Liver (tissue), 9 donors: ENCODE results near the gene NEUROD1. TPM values are rescaled to one million over a fixed set of nuclear protein-coding genes. Genes with fewer than 3 reads are reported as not detected.

ENCODE experiments used
- DNase-seq: peaks from one replicate; pipeline ENCODE4 v3.0.0-alpha.2; 2017; ENCODE audit warnings: low spot score
- H3K27ac ChIP-seq, 2 donors: one replicate each; pipeline ENCODE4 v1.7.0; 2013; ENCODE audit warnings: inconsistent platforms in 2 of 2, low read length in 2 of 2, control low read depth in 1 of 2, low read depth in 1 of 2, mild to moderate bottlenecking in 1 of 2
- H3K27me3 ChIP-seq, 4 donors: one replicate each; pipeline versions ENCODE4 v1.6.1 to v1.7.0; 2013; ENCODE audit warnings: low read length in 3 of 4, inconsistent platforms in 1 of 4, mild to moderate bottlenecking in 1 of 4, moderate library complexity in 1 of 4; ENCODE audit not compliant: control insufficient read depth in 4 of 4, insufficient read depth in 4 of 4
- H3K36me3 ChIP-seq, 4 donors: one replicate each; pipeline versions ENCODE4 v1.6.1 to v1.7.0; 2013; ENCODE audit warnings: low read length in 3 of 4, mild to moderate bottlenecking in 3 of 4, low read depth in 1 of 4, moderate library complexity in 1 of 4; ENCODE audit not compliant: control insufficient read depth in 4 of 4, insufficient read depth in 3 of 4
- H3K4me1 ChIP-seq, 4 donors: one replicate each; pipeline versions ENCODE4 v1.6.1 to v1.7.0; 2013; ENCODE audit warnings: low read length in 3 of 4, mild to moderate bottlenecking in 3 of 4, moderate library complexity in 1 of 4; ENCODE audit not compliant: control insufficient read depth in 4 of 4, insufficient read depth in 4 of 4
- H3K4me3 ChIP-seq, 3 donors: one replicate each; pipeline versions ENCODE4 v1.6.1 to v1.7.0; 2013; ENCODE audit warnings: low read length in 3 of 3, control low read depth in 1 of 3, low read depth in 1 of 3, mild to moderate bottlenecking in 1 of 3
- H3K9ac ChIP-seq, 2 donors: one replicate each; pipeline ENCODE4 v1.7.0; 2013; ENCODE audit warnings: low read length in 2 of 2, mild to moderate bottlenecking in 2 of 2, moderate library complexity in 2 of 2, control low read depth in 1 of 2, low read depth in 1 of 2
- H3K9me3 ChIP-seq, 4 donors: one replicate each; pipeline versions ENCODE4 v1.6.1 to v1.7.0; 2013; ENCODE audit warnings: low read length in 3 of 4; ENCODE audit not compliant: control insufficient read depth in 4 of 4
- CTCF ChIP-seq: fragments of 150-350 bp; IDR thresholded peaks from 2 replicates; pipeline ENCODE4 v1.5.1; 2017; ENCODE audit warnings: improper control_type of control experiment, low read depth, low read length; ENCODE audit not compliant: missing input control
- EGR1 ChIP-seq, 2 donors: IDR thresholded peaks; 2 replicates each; pipeline ENCODE4 v1.6.1; 2016 to 2018; ENCODE audit warnings: antibody characterized with exemption in 2 of 2, low read depth in 2 of 2
- FOXA1 ChIP-seq: IDR thresholded peaks from 2 replicates; pipeline ENCODE4 v1.6.1; 2016; ENCODE audit warnings: antibody characterized with exemption
- FOXA2 ChIP-seq: IDR thresholded peaks from 2 replicates; pipeline ENCODE4 v1.6.1; 2016; ENCODE audit warnings: antibody characterized with exemption
- GABPA ChIP-seq, 2 donors: IDR thresholded peaks in 1 of 2; conservative IDR thresholded peaks in 1 of 2; 2 replicates each; pipeline ENCODE4 v1.6.1; 2016; ENCODE audit warnings: antibody characterized with exemption in 2 of 2, mild to moderate bottlenecking in 1 of 2, moderate library complexity in 1 of 2
- HNF4A ChIP-seq, 2 donors: conservative IDR thresholded peaks; 2 replicates each; pipeline ENCODE4 v1.6.1; 2016; ENCODE audit warnings: antibody characterized with exemption in 2 of 2, mild to moderate bottlenecking in 2 of 2
- HNF4G ChIP-seq: IDR thresholded peaks from 2 replicates; pipeline ENCODE4 v1.6.1; 2016; ENCODE audit warnings: antibody characterized with exemption
- JUND ChIP-seq, 2 donors: IDR thresholded peaks; 2 replicates each; pipeline ENCODE4 v1.6.1; 2016; ENCODE audit warnings: antibody characterized with exemption in 2 of 2
- NR2F2 ChIP-seq: IDR thresholded peaks from 2 replicates; pipeline ENCODE4 v1.6.1; 2016; ENCODE audit warnings: antibody characterized with exemption
- RAD21 ChIP-seq, 2 donors: IDR thresholded peaks; 2 replicates each; pipeline ENCODE4 v1.6.1; 2016; ENCODE audit warnings: antibody characterized with exemption in 2 of 2, mild to moderate bottlenecking in 2 of 2
- RXRA ChIP-seq, 2 donors: IDR thresholded peaks; 2 replicates each; pipeline ENCODE4 v1.6.1; 2017 to 2018; ENCODE audit warnings: antibody characterized with exemption in 2 of 2, mild to moderate bottlenecking in 1 of 2
- SP1 ChIP-seq: IDR thresholded peaks from 2 replicates; pipeline ENCODE4 v1.6.1; 2018; ENCODE audit warnings: antibody characterized with exemption, mild to moderate bottlenecking
- TAF1 ChIP-seq: conservative IDR thresholded peaks from 2 replicates; pipeline ENCODE4 v1.6.1; 2016; ENCODE audit warnings: antibody characterized with exemption, mild to moderate bottlenecking
- YY1 ChIP-seq: IDR thresholded peaks from 2 replicates; pipeline ENCODE4 v1.6.1; 2016; ENCODE audit warnings: antibody characterized with exemption, mild to moderate bottlenecking
- ZBTB33 ChIP-seq: IDR thresholded peaks from 2 replicates; pipeline ENCODE4 v1.6.1; 2016; ENCODE audit warnings: antibody characterized with exemption
- WGBS: extraction: QIAGEN DNeasy Blood & Tissue Kit; methylation state at CpG from one replicate; pipeline ENCODE4 v1.1.7; 2013; 5-methylcytosine and 5-hydroxymethylcytosine counted together
- polyA plus RNA-seq, 2 donors: library from polyadenylated mRNA; stranded (reverse) in 1 of 2; unstranded in 1 of 2; fragments of 200-250 nt in 1 of 2; fragments of >200 nt in 1 of 2; fragmentation: Nextera tagmentation in 1 of 2; extraction: Ambion mirVana in 1 of 2; gene quantifications; one replicate each; pipeline versions ENCODE4 v1.2.1 to v1.2.3, GENCODE V29; 2013 to 2015
- total RNA-seq, 2 donors: library from RNA; depleted of rRNA; stranded (reverse); fragments of >200 nt; gene quantifications; one replicate each; pipeline ENCODE4 v1.2.3, GENCODE V29; 2014
- TF ChIP-seq, protein P1 (sequence below): IDR thresholded peaks from 2 replicates; pipeline ENCODE4 v1.6.1; 2016; ENCODE audit warnings: antibody characterized with exemption, mild to moderate bottlenecking
- TF ChIP-seq, protein P2 (sequence below): IDR thresholded peaks from 2 replicates; pipeline ENCODE4 v1.6.1; 2016; ENCODE audit warnings: antibody characterized with exemption
- TF ChIP-seq, protein P3 (sequence below): IDR thresholded peaks from 2 replicates; pipeline ENCODE4 v1.6.1; 2016; ENCODE audit warnings: antibody characterized with exemption
- donor health status: healthy.
- donor health status: healthy.
- donor health status: healthy.
- donor health status: healthy.
- donor health status: healthy.

The NEUROD1 gene
- total and polyA plus RNA-seq, 4 donors = not detected

DNA sequence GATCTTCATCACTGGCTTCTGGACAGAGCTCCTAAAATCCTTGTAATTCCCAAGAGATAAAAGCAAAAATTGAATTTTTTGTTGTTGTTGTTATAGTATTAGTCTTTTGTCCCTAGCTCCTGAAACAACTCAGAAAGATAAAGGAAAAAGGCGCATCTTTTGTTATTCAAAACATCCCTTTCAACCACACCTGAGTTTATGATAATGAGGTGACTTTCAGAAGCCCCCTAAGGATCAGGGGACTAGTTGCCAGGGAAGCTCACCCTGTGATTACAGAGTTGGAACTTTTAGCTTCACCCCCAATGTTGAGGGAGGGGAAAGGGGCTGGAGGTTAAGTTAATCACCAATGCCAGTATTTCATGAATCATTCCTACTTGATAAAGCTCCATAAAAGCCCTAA lies 13.1 kb downstream of the NEUROD1 start:
- TF ChIP-seq CTCF (no peak), FOXA2 (no peak), JUND (IDR thresholded peaks at IDR 0.05) (no peak), HNF4G (no peak), RXRA (IDR thresholded peaks at IDR 0.05) (no peak), TAF1 (no peak), FOXA1 (no peak), NR2F2 (no peak), GABPA (IDR thresholded peaks at IDR 0.05 in 1 of 2, conservative IDR thresholded peaks at IDR 0.05 in 1 of 2) (no peak), RAD21 (IDR thresholded peaks at IDR 0.05) (no peak)
- TF ChIP-seq, protein P1, sequence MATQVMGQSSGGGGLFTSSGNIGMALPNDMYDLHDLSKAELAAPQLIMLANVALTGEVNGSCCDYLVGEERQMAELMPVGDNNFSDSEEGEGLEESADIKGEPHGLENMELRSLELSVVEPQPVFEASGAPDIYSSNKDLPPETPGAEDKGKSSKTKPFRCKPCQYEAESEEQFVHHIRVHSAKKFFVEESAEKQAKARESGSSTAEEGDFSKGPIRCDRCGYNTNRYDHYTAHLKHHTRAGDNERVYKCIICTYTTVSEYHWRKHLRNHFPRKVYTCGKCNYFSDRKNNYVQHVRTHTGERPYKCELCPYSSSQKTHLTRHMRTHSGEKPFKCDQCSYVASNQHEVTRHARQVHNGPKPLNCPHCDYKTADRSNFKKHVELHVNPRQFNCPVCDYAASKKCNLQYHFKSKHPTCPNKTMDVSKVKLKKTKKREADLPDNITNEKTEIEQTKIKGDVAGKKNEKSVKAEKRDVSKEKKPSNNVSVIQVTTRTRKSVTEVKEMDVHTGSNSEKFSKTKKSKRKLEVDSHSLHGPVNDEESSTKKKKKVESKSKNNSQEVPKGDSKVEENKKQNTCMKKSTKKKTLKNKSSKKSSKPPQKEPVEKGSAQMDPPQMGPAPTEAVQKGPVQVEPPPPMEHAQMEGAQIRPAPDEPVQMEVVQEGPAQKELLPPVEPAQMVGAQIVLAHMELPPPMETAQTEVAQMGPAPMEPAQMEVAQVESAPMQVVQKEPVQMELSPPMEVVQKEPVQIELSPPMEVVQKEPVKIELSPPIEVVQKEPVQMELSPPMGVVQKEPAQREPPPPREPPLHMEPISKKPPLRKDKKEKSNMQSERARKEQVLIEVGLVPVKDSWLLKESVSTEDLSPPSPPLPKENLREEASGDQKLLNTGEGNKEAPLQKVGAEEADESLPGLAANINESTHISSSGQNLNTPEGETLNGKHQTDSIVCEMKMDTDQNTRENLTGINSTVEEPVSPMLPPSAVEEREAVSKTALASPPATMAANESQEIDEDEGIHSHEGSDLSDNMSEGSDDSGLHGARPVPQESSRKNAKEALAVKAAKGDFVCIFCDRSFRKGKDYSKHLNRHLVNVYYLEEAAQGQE = no peak
- WGBS = 59% methylated on average over 1 of the region's 1 CpG
- Histone ChIP-seq H3K4me1 (no peaks in the 10 kb centered on the region), H3K27ac (no peak overlapping the region), H3K4me3 (no peak overlapping the region), H3K36me3 (no peaks in the 10 kb centered on the region), H3K9me3 (peaks cover 0 to 3% (median under 1%) of the 10 kb centered on the region in 4 donors), H3K27me3 (peaks cover 0 to 5% (median 0%) of the 10 kb centered on the region in 4 donors), H3K9ac (no peak overlapping the region)
- no peak for DNase-seq

DNA sequence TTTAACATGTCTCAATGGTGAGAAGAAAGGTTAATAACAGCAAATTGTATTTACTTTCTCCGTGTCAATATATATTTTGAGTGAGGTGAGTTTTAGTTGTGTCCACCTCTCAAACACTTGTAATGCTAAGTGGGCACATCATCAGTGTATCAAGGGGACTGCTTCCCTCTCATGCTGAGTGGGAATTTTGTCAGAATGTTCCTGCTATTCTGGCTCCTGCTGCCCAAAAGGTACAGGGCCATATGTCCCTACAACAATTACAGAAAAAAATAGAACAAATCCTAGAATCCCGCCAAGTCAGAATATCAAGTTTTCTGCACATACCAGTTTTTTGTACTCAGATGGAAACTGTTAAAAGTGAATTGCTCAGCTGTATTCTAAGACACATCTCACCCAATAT lies 18.0 kb downstream of the NEUROD1 start:
- no peaks in the 10 kb centered on the region for H3K36me3 ChIP-seq
- peaks cover 0 to 4% (median 1%) of the 10 kb centered on the region in 4 donors for H3K27me3 ChIP-seq
- peaks cover 0 to under 1% (median 0%) of the 10 kb centered on the region in 4 donors for H3K4me1 ChIP-seq
- no peak overlapping the region for H3K4me3 ChIP-seq
- TF ChIP-seq GABPA (IDR thresholded peaks at IDR 0.05 in 1 of 2, conservative IDR thresholded peaks at IDR 0.05 in 1 of 2) (no peak), TAF1 (no peak), HNF4G (no peak), NR2F2 (no peak), HNF4A (conservative IDR thresholded peaks at IDR 0.05) (no peak), CTCF (no peak), EGR1 (IDR thresholded peaks at IDR 0.05; ENCODE audit: low read depth in 2 of 2) (no peak), SP1 (no peak), FOXA2 (no peak), JUND (IDR thresholded peaks at IDR 0.05) (no peak), RAD21 (IDR thresholded peaks at IDR 0.05) (no peak), RXRA (IDR thresholded peaks at IDR 0.05) (no peak), ZBTB33 (no peak), YY1 (no peak), FOXA1 (no peak)
- TF ChIP-seq, protein P2, sequence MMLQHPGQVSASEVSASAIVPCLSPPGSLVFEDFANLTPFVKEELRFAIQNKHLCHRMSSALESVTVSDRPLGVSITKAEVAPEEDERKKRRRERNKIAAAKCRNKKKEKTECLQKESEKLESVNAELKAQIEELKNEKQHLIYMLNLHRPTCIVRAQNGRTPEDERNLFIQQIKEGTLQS = no peak
- TF ChIP-seq, protein P1 = no peak
- TF ChIP-seq, protein P3, sequence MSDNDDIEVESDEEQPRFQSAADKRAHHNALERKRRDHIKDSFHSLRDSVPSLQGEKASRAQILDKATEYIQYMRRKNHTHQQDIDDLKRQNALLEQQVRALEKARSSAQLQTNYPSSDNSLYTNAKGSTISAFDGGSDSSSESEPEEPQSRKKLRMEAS = no peak
- peaks cover 0 to 3% (median 0%) of the 10 kb centered on the region in 4 donors for H3K9me3 ChIP-seq
- H3K9ac ChIP-seq = no peak overlapping the region
- WGBS = 91% methylated on average over 2 of the region's 2 CpGs
- no peak for DNase-seq
- H3K27ac ChIP-seq = no peak overlapping the region
